ENCODE measurements around the gene FASN.
"Not testable (repeated sequence)": the region's sequence is repeated elsewhere in the genome, so short reads cannot be mapped to it uniquely, and the experiment has no call there.

The FASN gene

DNA sequence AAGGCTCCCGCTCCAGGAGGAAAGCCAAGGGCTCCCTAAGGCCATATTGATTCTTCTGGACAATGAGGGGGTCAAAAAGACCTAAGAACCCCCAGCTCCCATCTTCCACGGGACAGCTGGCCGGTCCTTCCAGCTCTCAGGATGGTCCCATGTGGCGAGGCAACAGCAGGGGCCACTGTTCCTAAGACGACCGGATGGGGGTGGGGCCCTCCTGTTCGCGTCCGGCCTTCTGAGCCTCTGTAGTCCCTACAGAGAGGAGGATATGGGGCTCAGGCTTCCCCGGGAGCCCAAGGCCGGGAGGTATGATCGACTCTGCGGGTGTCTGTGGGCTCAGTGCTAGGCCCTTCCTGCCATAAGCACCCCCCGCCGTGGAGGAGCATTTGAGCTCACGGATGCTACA lies 54.5 kb downstream of the FASN start:
- no peak for DNase-seq (ENCODE audit: low read depth in 2 of 2)

DNA sequence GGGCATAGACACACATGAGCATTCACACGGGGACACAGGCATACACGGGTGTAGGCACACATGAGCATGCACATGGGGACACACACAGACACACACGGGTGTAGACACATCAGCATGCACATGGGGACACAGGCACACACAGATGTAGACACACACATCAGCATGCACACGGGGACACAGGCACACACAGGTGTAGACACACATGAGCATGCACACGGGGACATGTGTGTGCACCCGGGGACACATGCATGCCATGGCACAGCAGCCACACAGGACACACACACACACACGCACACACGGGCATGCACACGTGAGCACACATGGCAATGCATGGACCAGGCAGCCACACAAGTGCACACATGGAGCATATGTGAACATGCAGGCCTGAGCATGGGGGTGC lies 55.4 kb downstream of the FASN start:
- DNase-seq (ENCODE audit: low read depth in 2 of 2): no peak

DNA sequence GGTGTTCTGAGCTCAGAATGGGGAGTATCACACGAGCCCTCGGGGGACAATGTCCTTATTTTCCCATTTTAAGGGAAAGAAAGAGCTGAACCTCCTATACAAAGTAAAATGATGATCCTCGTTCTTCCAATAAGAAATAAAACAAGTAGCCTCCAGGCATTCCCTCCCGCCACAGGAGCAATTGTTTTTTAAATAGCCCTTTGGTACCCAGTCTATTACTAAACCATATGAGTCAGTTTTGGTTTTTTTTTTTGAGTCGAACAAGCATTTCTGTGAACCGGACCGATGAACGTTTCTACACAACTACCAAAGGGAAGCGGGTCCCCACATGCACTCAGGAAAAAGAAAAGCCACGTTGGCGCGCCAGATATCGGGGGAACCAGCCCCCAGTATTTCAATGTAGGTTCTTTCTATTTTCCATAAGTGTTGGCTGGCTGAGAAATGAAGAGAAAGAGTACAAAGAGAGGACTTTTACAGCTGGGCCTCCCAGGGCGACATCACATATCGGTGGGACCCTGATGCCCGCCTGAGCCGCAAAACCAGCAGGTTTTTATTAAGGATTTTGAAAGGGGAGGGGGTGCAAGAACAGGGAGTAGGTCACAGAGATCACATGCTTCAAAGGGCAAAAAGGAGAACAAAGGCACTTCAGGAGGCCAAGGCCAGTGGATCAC lies 56.8 kb downstream of the FASN start:
- no peak for DNase-seq (ENCODE audit: low read depth in 2 of 2)

DNA sequence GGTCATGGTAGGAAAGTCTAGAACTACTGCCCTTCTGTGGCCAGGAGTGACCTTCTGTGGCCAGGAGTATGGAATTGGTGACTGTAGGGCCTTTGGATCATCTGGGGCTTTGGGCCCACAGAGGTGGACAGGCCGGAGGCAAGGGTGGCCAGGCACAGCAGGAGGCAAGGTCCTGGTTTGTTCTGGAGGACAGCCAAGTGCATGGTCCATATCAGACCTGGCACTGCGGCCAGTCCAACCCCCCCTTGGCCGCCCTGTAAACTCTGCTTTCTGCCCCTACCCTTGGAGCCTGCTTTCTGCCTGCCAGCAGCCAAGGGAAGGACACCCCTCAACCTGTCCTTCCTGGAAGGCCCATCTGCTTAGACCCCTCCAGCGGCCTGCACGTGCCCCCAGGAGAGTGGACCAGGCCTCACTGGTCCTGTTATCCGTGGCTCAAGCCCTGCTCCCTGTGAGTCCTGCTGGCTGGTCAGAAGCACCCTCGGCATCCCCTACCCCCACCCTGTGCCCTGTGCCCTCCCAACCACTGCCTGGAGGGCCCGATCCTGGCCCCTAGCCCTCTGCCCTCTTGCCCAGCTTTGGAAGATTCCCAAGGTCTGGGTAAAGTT lies 58.2 kb downstream of the FASN start:
- DNase-seq (ENCODE audit: low read depth in 2 of 2): no peak

DNA sequence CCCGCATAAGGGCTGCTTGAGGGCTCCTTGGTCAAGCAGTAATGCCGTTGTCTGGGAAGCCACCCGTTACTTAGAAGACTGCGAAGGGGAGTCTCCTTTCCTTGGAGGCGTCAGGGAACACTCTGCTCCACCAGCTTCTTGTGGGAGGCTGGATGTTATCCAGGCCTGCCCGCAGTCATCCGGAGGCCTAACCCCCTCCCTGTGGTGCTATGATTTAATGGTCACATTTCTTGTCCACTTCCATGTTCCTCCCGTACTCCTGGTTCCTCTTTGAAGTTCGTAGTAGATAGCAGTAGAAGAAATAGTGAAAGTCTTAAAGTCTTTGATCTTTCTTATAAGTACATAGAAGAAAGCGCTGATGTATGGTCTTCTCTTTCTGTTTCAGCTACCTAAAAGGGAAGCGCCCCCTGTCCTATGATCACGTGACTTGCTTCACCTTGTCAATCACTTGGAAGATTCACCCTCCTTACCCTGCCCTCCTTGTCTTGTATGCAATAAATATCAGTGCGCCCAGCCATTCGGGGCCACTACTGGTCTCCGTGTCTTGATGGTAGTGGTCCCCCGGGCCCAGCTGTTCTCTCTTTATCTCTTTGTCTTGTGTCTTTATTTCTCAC lies 59.1 kb downstream of the FASN start:
- not testable (repeated sequence) for DNase-seq (ENCODE audit: low read depth in 2 of 2)

DNA sequence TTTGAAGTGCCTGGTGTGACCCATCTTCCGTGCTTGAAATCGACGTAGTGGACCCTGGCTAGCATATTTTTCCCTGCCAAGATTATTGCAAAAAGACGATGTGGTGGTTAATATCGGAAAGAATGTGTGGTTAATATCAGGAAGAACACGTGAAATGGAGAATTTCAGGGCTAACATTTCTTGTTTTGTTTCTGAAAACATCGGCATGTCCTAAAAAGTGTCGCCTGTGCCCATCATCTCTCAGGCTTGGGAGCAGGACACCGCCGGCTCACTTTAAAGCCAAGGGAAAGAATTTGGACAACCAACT lies 60.2 kb downstream of the FASN start:
- no peak for DNase-seq (ENCODE audit: low read depth in 2 of 2)

DNA sequence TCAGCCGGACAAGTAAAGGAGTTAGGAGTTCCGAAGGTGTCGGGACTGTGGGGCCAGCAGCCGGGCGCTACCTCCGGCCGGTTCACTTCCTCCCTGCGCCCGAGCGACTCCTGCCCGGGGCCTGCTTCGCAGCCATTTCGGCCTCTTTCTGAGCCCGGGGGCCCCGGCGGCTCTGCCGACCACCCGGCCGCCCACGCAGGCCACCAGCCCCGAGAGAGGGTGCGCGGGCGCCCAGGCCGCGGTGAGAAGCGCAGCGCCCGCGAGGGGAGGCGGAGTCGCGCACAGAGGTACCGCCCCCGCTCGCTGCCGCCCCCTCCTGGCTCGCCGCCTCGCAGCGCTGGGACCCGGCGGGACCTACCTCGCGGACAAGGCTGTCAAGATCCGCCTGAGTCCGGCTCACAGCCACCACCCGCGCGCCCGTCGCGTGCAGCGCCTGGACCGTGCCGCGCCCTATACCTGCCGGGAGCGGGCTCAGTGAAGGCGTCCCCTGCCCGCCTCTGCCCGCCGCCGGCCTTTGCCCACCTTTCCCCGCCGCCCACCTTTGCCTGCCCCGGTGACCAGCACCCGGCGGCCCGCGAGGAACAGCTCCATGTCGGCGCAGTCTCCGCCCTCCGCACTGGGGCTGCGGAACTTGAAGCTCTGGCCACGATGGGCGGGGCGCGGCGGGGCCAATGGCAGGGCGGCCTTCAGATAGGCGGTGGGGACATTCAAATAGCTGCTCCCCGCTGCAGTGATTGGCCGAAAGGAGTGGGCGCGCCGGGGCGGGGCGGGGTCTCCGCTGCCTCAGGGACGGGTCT lies 60.7 kb downstream of the FASN start, which contains the start of gene DCXR:
Gene DCXR (minus strand): TSS at position 606 of the 797 bp plus-strand sequence. CDS start 15 bp downstream, at position 591.
- DNase-seq (ENCODE audit: low read depth in 2 of 2): peak; percentile 91 to 95

DNA sequence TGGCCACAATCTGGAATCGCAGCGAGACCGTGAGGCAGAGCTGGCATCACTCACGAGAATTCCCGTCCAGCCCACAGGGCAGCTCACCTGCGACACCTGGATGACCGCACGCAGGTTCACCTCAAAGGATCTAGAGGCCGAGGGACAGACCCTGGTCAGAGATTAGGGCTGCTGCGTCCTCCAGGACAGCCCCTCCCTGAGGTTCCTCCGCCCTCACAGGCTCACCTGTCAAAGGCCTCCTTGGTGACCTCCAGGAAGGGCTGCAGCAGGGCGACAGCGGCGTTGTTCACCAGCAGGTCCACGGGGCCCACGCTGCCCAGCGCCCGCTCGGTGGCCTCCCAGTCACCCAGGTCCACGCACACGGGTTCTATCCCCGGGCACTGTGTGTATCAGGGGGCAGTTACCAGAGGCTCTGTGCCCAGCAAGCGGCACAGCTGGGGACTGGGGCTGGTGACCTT lies 61.4 kb downstream of the FASN start:
- no peak for DNase-seq (ENCODE audit: low read depth in 2 of 2)

DNA sequence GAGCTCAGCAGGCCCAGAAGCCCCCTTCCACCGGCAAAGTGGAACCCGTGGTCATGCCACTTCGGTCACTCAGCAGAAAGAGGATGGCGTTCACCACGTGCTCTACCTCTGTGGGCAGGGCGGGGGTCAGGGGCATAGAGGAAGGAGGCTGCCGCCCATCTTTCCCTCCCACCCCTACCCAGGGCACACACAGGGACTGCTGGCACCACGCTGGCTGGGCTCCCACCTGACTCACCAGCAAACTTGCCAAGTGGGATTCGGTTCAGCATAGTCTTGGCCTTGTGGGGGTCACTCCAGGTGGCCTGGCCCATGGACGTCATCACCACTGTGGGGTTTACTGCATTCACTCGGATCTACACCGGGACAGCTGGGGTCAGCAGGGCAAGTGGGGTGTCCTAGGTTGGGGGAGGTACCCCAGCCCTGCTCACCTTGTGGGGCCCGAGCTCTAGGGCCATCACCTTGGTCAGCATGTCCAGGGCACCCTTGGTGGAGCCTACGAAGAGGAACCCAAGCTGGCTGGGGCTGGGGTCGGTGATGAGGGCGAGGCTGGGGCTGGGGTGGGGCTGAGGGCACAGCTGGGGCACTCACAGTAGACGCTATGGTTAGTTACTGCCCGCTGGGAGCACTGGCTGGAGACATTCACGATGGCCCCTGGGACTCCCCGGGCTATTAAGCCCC lies 61.9 kb downstream of the FASN start:
- no peak for DNase-seq (ENCODE audit: low read depth in 2 of 2)

DNA sequence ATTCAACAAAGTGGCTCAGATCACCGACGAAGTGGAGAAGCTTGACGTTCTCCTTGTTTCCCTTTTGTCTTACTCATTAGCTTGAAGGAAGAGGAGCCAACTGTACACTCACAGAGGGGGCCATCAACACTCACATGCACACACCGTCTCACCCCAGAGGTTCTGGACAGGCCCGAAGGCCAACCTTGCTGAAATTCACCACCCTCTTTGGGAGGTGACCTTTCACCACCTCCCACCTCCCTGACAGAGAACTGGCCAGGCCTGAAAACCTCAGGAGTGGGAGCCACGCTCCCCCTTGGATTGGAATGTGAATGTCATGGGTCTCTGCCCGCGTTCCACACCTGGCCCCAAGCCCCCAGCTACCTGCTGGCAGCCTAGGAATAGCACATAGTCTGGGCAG lies 62.5 kb downstream of the FASN start:
- DNase-seq (ENCODE audit: low read depth in 2 of 2): no peak

DNA sequence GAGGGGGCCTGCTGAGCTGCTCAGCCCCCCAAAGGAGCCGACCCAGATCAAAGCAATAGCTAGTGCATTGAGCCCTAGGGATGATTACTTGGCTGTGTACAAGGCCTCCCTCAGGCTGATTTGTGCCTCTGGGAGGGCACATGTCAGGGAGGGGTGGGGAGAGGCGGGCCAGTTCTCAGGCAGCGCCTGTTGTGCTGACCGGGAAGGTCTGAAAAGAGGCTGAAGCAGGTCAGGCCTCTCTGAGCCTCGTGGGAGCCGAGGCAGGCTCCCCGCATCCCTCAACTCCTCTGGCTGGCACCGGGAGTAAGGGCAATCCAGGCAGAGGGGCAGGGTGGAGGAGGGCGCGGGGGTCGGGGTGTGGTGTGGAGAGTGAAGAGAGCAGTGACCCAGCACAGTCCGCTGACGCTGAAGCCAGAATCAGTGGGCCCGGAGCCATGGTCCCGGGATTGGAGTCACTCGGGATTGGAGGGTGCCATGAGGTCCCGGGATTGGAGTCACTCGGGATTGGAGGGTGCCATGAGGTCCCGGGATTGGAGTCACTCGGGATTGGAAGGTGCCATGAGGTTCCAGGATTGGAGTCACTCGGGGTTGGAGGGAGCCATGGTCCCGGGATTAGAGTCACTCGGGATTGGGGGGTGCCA lies 63.5 kb downstream of the FASN start:
- no peak for DNase-seq (ENCODE audit: low read depth in 2 of 2)

DNA sequence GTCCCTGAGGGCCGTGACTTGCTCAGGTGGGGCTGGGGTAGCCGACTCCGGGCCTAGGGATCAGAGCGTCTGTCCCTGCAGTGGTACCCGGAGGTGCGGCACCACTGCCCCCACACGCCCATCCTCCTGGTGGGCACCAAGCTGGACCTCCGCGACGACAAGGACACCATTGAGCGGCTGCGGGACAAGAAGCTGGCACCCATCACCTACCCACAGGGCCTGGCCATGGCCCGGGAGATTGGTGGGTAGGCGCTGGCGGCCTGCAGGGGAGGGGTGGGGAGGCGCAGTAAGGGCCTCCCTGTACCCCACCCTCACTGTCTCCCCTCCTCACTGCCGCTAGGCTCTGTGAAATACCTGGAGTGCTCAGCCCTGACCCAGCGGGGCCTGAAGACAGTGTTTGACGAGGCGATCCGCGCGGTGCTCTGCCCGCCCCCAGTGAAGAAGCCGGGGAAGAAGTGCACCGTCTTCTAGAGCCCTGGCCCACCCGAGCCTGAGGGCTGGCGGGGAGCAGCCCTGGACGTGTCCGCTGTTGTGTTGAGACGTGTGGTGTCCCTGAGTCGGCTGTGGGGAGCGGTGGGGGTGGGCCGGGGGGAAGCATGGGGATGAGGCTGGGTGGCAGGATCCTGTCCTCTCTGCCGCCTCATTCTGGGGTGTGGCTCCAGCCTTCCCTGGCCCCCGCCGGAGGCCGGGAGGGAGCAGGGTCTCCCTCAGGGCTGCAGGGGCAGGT lies 64.5 kb downstream of the FASN start:
- DNase-seq (ENCODE audit: low read depth in 2 of 2): no peak

DNA sequence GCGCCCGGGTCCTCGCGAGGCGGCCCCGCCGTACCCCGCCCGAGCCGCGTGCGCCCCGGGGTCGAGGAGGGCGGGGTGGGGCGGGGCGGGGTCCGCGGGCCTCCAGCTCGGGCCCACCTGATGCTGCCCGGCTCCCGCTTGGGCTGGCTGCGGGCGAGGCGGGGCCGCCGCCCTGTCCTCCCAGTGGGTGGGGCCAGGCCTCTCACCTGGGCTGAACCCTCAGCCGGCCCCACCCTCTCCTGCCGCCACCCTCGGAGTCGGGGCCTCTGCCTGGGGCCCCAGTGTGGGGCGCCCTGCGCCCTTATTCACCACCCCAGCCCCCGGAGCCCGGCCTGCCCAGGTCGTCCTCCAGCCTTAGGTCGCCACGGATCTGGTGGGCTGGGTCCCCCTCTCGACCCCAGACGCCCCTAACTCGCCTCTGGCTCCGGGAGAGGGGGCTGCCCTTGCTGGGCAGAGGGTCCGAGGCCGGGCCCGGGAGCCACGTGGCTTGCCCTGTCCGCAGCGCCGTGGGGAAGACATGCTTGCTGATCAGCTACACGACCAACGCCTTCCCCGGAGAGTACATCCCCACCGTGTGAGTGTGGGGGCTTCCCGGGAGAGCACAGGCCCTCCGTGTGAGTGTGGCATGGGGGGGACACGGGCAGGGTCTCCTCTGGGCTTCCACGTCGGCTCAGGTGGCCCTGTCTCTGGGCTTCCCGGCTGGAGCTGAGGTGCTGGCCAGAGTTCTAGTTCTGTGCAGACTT lies 66.0 kb downstream of the FASN start:
- DNase-seq (ENCODE audit: low read depth in 2 of 2): peak in 1 of 2 donors; percentile 55

DNA sequence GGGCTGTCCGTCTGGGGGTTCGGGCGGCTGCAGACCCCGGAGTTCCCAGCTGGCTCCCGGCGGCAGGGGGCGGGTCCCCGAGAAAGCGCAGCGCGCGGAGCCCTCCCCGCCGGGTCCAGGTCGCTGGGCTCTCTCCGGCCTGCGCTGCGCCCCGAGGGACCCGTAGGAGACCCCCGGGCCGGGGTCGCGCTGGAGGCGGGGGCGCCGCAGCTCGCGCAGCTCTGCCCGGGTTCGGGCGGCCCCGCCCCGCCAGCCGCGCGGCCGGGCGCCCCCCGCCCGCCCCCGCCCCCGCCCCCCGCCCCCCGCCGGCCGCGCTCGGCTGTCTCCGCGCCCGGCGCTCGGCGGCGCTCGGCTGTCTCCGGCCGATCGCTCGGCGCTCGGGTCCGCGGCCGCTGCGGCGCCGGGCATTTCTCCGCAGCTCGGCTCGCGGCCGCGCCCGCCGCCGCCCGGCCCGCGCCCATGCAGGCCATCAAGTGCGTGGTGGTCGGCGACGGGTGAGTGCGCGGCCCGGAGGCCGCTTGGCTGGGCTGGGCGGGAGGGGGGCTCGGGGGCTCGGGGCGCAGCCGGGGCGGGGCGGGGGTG lies 66.6 kb downstream of the FASN start, which contains the start of gene RAC3:
Gene RAC3 (plus strand): TSS at position 376 of the 582 bp plus-strand sequence. CDS start 84 bp downstream, at position 460.
- DNase-seq (ENCODE audit: low read depth in 2 of 2): no peak

DNA sequence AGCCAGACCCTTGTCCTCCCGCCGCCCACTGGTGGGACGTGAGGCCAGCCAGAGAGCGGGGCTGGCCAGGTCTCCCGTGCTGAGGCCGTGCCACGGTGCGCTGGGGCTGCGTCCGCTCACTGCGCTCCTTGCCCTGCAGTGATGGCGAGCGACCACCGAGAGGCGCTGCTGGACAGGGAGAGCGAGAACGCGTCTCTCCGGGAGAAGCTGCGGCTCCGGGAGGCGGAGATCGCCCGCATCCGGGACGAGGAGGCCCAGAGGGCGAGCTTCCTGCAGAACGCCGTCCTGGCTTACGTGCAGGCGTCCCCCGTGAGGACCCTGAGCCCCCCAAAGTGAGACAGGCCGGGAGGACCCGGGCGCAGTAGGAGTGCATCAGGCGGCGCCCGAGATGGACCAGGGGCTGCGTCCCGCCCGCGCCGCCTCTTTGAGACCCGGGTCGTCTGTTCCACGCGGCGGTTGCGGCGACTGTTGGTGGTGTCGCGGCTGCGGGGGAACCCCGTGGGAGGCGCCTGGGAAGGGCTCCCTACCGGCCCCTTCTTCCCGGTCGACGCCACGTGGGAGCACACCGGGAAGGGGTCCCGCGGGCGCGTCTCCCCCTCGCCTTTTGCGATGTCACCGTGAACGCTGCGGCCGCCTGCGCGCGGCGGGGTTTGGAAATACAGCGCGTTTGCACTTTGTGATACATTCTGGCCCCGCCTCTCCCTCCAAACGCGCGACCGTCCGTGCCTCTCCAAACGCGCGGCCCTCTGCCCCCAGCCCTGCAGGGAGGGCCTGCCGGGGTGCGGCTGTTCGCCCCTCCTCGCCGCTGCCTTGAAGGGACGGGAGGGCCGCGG lies 67.3 kb downstream of the FASN start:
- peak; percentile 69 to 83 for DNase-seq (ENCODE audit: low read depth in 2 of 2)

DNA sequence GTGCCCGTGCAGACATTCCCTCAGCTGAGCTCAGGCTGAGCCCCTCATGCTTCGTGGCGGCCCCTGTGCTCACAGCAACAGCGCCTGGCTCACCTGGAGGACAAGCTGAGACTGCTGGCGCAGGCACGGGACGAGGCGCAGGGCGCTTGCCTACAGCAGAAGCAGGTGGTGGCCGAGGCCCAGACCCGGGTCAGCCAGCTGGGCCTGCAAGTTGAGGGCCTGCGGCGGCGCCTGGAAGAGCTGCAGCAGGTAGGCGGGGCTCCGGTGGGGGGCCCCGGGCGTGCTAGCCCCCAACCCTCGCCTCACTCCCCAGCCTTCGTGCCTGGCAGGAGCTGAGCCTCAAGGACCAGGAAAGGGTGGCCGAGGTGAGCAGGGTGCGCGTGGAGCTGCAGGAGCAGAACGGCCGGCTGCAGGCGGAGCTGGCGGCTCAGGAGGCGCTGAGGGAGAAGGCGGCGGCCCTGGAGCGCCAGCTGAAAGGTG lies 68.0 kb downstream of the FASN start:
- no peak for DNase-seq (ENCODE audit: low read depth in 2 of 2)

DNA sequence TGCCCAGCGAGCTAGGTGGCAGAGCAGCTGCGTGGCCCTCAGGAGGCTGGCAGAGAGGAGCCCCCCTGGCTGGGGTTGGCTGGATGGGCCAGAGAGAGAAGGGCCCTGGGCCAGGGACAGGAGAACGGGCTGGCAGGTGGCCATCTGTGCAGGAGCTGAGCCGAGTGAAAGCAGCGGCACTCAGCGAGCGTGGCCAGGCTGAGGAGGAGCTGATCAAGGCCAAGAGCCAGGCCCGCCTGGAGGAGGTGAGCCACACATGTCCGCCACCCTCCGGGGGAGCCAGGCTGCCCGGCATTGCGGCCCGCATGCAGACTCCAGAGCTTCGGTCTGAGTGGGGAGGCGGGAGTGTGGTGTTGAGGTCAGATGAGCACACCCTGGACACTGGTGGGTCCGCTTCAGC lies 68.6 kb downstream of the FASN start:
- no peak for DNase-seq (ENCODE audit: low read depth in 2 of 2)

DNA sequence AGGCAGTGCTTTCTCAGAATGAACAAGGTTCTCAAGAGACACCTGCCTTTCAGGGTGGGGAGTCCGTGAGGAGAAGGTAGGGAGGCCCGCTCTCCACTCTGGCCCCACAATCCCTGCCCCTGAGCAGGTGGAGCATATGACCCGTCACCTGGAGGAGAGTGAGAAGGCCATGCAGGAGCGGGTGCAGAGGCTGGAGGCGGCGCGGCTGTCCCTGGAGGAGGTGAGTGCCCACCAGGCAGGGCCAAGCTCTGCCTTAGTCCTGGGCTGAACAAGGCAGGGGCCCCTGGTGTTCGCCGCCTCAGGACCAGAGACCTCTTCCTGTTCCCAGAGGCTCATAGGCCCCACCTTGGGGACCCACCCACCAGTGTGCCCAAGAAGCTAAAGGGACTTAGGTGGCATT lies 69.1 kb downstream of the FASN start:
- DNase-seq (ENCODE audit: low read depth in 2 of 2): no peak

Measured in stimulated activated CD4-positive, alpha-beta T cell treated with anti-CD3 and anti-CD28 coated beads, Interleukin-15, amount 100 ng/mL, for 48 hours (primary cell).